Erythroblast (primary cell): ENCODE results near the gene HEG1.

Experiments used
- GATA1 ChIP-seq: IDR thresholded peaks from 2 replicates; pipeline ENCODE4 v1.6.1; 2011; ENCODE audit warnings: low read depth, mild to moderate bottlenecking, control low read depth, low read length, moderate library complexity
- POLR2A ChIP-seq: IDR thresholded peaks from 2 replicates; pipeline ENCODE4 v1.6.1; 2011; ENCODE audit warnings: mild to moderate bottlenecking, low read length

DNA sequence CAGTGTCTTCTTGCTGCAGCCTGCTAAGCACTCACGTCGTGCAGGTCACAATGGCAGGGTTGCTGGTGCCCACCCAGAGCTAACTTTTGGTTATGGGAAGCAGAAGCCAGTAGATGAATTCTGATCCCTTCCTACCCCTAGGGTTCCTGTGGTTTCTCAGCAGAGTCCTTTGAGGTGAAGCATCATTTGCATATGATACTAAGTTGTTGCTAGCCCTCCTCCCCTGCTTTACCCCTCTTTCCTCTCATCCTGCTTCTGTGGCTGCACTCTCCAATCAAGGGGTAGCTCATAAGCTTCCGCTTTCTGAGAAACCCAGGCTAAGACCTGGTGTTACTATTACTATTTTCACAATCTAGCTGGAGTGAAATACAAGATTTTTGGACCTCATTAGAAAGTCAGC, 22.1 kb upstream of the HEG1 start:
- no peak for TF ChIP-seq POLR2A
- TF ChIP-seq GATA1, result no peak
